Heart left ventricle (tissue), 13 donors: ENCODE results near the gene FKBP2.

Experiments
- CTCF ChIP-seq, 12 donors: fragments of 200-600 bp; sonication (generic) in 4 of 12; IDR thresholded peaks; one replicate each; pipeline versions ENCODE4 v1.5.0 to v1.8.0; 2018 to 2022; ENCODE audit warnings: antibody characterized with exemption in 12 of 12, mild to moderate bottlenecking in 5 of 12
- POLR2A ChIP-seq, 2 donors: fragments of 450-650 bp; IDR thresholded peaks; one replicate each; pipeline ENCODE4 v1.6.1; 2017; ENCODE audit warnings: antibody characterized with exemption in 2 of 2, mild to moderate bottlenecking in 2 of 2, moderate library complexity in 2 of 2
- donor health status: ischemic (EF 13 %, LVEDD 7.1; RV severe dilation, severe dysfunction).
- donor health status: DM: no; HTN: yes; CAD: no.
- donor health status: DM: no; HTN: no; CAD: no.
- donor health status: ischemic (EF 25% LVEDD 6.9; RV normal size, moderate dysfunction).
- donor health status: ischemic (EF 25% LVEDD 5.7; RV mildly dilated, moderate dysfunction).
- donor health status: ischemic (EF 35%, LVEDD 5.7; RV mildly dilated, moderate dysfunction).
- donor health status: nonischemic (EF 11% LVEDD 7.7; RV severe dilation, severe dysfunction).
- donor health status: DM: yes; HTN: yes; CAD: no.
- donor health status: PGD.
- donor health status: ischemic (EF 29% LVEDD 5.4; RV normal size, mild dysfunction).
- donor health status: nonischemic (EF 23%, LVEDD 6.1; RV moderate dilation, normal function).

GRCh38 chr11:64230171-64230984 is 10.5 kb upstream of the FKBP2 start, which contains the start of gene DNAJC4:
- no peak for TF ChIP-seq CTCF (IDR thresholded peaks at IDR 0.05)
- peak in 1 of 2 donors; percentile 57 for TF ChIP-seq POLR2A (IDR thresholded peaks at IDR 0.05)
